IMR-90 (cell line): ENCODE data around the gene SORCS1. TPM values are rescaled to one million over a fixed set of nuclear protein-coding genes. Genes with fewer than 3 reads are reported as not detected.

Experiments used
- ATAC-seq: fragments of 200-7000 bp; cut with Tn5 transposase; 2 replicates; pipeline ENCODE4 v1.9.1; 2020; ENCODE audit warnings: low read depth, mild to moderate bottlenecking, moderate library complexity
- BruUV-seq: library from RNA; stranded (reverse); fragments of 400-500 nt; replicated peaks from 2 replicates; lab custom pipeline; 2021; lab: Mats Ljungman, UMichigan
- CTCF ChIA-PET: fragments of 300-600 bp; formaldehyde crosslinking; extraction: SDS; loops from one replicate; lab custom pipeline; 2021; ENCODE audit warnings: antibody characterized with exemption; lab: Yijun Ruan, JAX
- POLR2A ChIA-PET: fragments of 300-600 bp; sonication (Branson Sonifier 250); formaldehyde crosslinking; loops from one replicate; lab custom pipeline; 2022; ENCODE audit warnings: antibody characterized with exemption; ENCODE audit not compliant: unreplicated experiment; lab: Charles Lee
- DNase-seq: peaks from one replicate; pipeline ENCODE4 v3.0.0; 2013
- H2AFZ ChIP-seq: replicated peaks from 2 replicates; pipeline ENCODE3; 2013; ENCODE audit warnings: low read length, mild to moderate bottlenecking; ENCODE audit not compliant: poor library complexity
- H2AK5ac ChIP-seq: 2 replicates; pipeline ENCODE4 v1.6.1; 2013; ENCODE audit warnings: low read depth, low read length, inconsistent platforms
- H2AK9ac ChIP-seq: replicated peaks from 2 replicates; pipeline ENCODE3; 2013; ENCODE audit warnings: mild to moderate bottlenecking, low read depth, low read length, moderate library complexity; ENCODE audit not compliant: poor library complexity
- H2BK120ac ChIP-seq: 2 replicates; pipeline ENCODE4 v1.6.1; 2013; ENCODE audit warnings: low read depth, low read length, inconsistent platforms
- H2BK15ac ChIP-seq: 3 replicates; pipeline ENCODE4 v1.6.1; 2013; ENCODE audit warnings: low read depth, low read length, inconsistent platforms
- H2BK20ac ChIP-seq: 2 replicates; pipeline ENCODE4 v1.6.1; 2013; ENCODE audit warnings: low read depth, mild to moderate bottlenecking, inconsistent platforms, low read length, moderate library complexity
- H2BK5ac ChIP-seq: 2 replicates; pipeline ENCODE4 v1.6.1; 2013; ENCODE audit warnings: mild to moderate bottlenecking, low read depth, low read length, inconsistent platforms; ENCODE audit not compliant: poor library complexity, severe bottlenecking
- H3K14ac ChIP-seq: replicated peaks from 2 replicates; pipeline ENCODE4 v1.6.1; 2013; ENCODE audit warnings: low read depth, low read length, inconsistent platforms
- H3K18ac ChIP-seq: 2 replicates; pipeline ENCODE4 v1.6.1; 2013; ENCODE audit warnings: low read depth, low read length, control low read depth
- H3K23ac ChIP-seq: 2 replicates; pipeline ENCODE4 v1.6.1; 2013; ENCODE audit warnings: low read depth, low read length, inconsistent platforms
- H3K27ac ChIP-seq: 2 replicates; pipeline ENCODE4 v1.5.1; 2013; ENCODE audit warnings: mild to moderate bottlenecking, control low read depth, low read length; ENCODE audit not compliant: insufficient read depth
- H3K27me3 ChIP-seq: 2 replicates; pipeline ENCODE4 v1.6.1; 2013; ENCODE audit warnings: low read length; ENCODE audit not compliant: control insufficient read depth, insufficient read depth
- H3K36me3 ChIP-seq: 2 replicates; pipeline ENCODE4 v1.6.1; 2013; ENCODE audit warnings: low read length, mixed read lengths; ENCODE audit not compliant: control insufficient read depth, insufficient read depth
- H3K4ac ChIP-seq: 2 replicates; pipeline ENCODE4 v1.6.1; 2013; ENCODE audit warnings: low read depth, low read length, inconsistent platforms
- H3K4me1 ChIP-seq: 2 replicates; pipeline ENCODE4 v1.6.1; 2013; ENCODE audit warnings: low read length, mixed read lengths; ENCODE audit not compliant: control insufficient read depth, insufficient read depth
- H3K4me2 ChIP-seq: 2 replicates; pipeline ENCODE4 v1.6.1; 2013; ENCODE audit warnings: low read depth, mild to moderate bottlenecking, control low read depth, low read length, moderate library complexity
- H3K4me3 ChIP-seq: 2 replicates; pipeline ENCODE4 v1.5.1; 2013; ENCODE audit warnings: low read depth, mild to moderate bottlenecking, control low read depth, low read length, moderate library complexity; ENCODE audit not compliant: insufficient read depth
- H3K56ac ChIP-seq: 2 replicates; pipeline ENCODE4 v1.6.1; 2013; ENCODE audit warnings: low read length, inconsistent platforms; ENCODE audit not compliant: insufficient read depth; ENCODE audit errors: extremely low read depth
- H3K79me1 ChIP-seq, 2 experiments: 2 replicates each; pipeline ENCODE4 v1.6.1; 2013; ENCODE audit warnings: low read length in 2 of 2, inconsistent platforms in 1 of 2, low read depth in 1 of 2
- H3K9ac ChIP-seq: 2 replicates; pipeline ENCODE4 v1.6.1; 2013; ENCODE audit warnings: low read depth, low read length, control low read depth
- H3K9me1 ChIP-seq: 2 replicates; pipeline ENCODE4 v1.6.1; 2013; ENCODE audit warnings: low read length, inconsistent platforms; ENCODE audit not compliant: insufficient read depth
- H3K9me3 ChIP-seq: 2 replicates; pipeline ENCODE4 v1.6.1; 2013; ENCODE audit warnings: low read length; ENCODE audit not compliant: control insufficient read depth, insufficient read depth
- H4K20me1 ChIP-seq: 2 replicates; pipeline ENCODE4 v1.6.1; 2013; ENCODE audit warnings: low read length, inconsistent platforms; ENCODE audit not compliant: insufficient read depth
- H4K5ac ChIP-seq: 2 replicates; pipeline ENCODE4 v1.6.1; 2013; ENCODE audit warnings: mild to moderate bottlenecking, low read depth, low read length, control low read depth
- H4K8ac ChIP-seq, 2 experiments: 2 replicates each; pipeline ENCODE4 v1.6.1; 2013; ENCODE audit warnings: low read depth in 2 of 2, low read length in 2 of 2, control low read depth in 1 of 2, inconsistent platforms in 1 of 2
- H4K91ac ChIP-seq: 2 replicates; pipeline ENCODE4 v1.6.1; 2013; ENCODE audit warnings: low read depth, low read length, inconsistent platforms; ENCODE audit not compliant: insufficient read depth
- CEBPB ChIP-seq: IDR thresholded peaks from 2 replicates; pipeline ENCODE4 v1.6.1; 2012; ENCODE audit warnings: low read depth, low read length, improper control_type of control experiment
- CHD1 ChIP-seq: IDR thresholded peaks from 2 replicates; pipeline ENCODE4 v1.6.1; 2012; ENCODE audit warnings: low read depth, low read length, improper control_type of control experiment
- MAZ ChIP-seq: IDR thresholded peaks from 2 replicates; pipeline ENCODE4 v1.6.1; 2012; ENCODE audit warnings: low read depth, mild to moderate bottlenecking, low read length, improper control_type of control experiment, moderate library complexity, borderline replicate concordance
- NFE2L2 ChIP-seq: fragments of 150-350 bp; IDR thresholded peaks from 2 replicates; pipeline ENCODE4 v1.6.1; 2016; ENCODE audit warnings: low read depth, mild to moderate bottlenecking, low read length
- RAD21 ChIP-seq: IDR thresholded peaks from 2 replicates; pipeline ENCODE4 v1.6.1; 2012; ENCODE audit warnings: low read length, improper control_type of control experiment
- SMC3 ChIP-seq: fragments of 150-350 bp; IDR thresholded peaks from 2 replicates; pipeline ENCODE4 v1.6.1; 2016; ENCODE audit warnings: low read depth, mild to moderate bottlenecking, antibody characterized with exemption, low read length, moderate library complexity
- USF2 ChIP-seq: fragments of 150-350 bp; IDR thresholded peaks from 2 replicates; pipeline ENCODE4 v1.6.1; 2017; ENCODE audit warnings: mild to moderate bottlenecking, antibody characterized with exemption, low read length, low read depth
- whole genome bisulfite sequencing, 2 experiments: methylation state at CpG; one replicate each; pipeline versions ENCODE4 v1.1.5 to v1.1.7; 2013; ENCODE audit warnings: missing lambda C conversion rate in 2 of 2; ENCODE audit not compliant: insufficient read length in 1 of 2; ENCODE audit errors: extremely low coverage in 2 of 2; 5-methylcytosine and 5-hydroxymethylcytosine counted together
- dilution Hi-C: fragments of 300-500 bp; cut with HindIII; formaldehyde crosslinking; loops from one replicate; pipeline ENCODE4 v1.14.3; 2018; ENCODE audit warnings: low sequenced_read_pairs; ENCODE audit not compliant: unreplicated experiment
- in situ Hi-C: fragments of 300-500 bp; cut with MboI; formaldehyde crosslinking; loops from 3 replicates; pipeline ENCODE4 v1.14.3; 2019; ENCODE audit warnings: low sequenced_read_pairs, inconsistent platforms, mixed read lengths
- intact Hi-C: fragments of 100-400 bp; cut with micrococcal nuclease; formaldehyde crosslinking; loops from 2 replicates; pipeline ENCODE4 v1.10.0; 2022
- polyA plus RNA-seq, 3 experiments: library from polyadenylated mRNA; depleted of rRNA; stranded (reverse); fragments of >200 nt; gene quantifications; 2 replicates each; pipeline ENCODE4 v1.2.3, GENCODE V29; 2012; ENCODE audit warnings: low replicate concordance in 1 of 3
- total RNA-seq: library from RNA; depleted of rRNA; stranded (reverse); fragments of >200 nt; gene quantifications from 2 replicates; pipeline ENCODE4 v1.2.3, GENCODE V29; 2012
- TF ChIP-seq, protein P1 (sequence below): conservative IDR thresholded peaks from 2 replicates; pipeline ENCODE4 v1.5.1; 2012; ENCODE audit warnings: mild to moderate bottlenecking, low read depth, low read length, improper control_type of control experiment
- TF ChIP-seq, protein P2 (sequence below): fragments of 150-350 bp; IDR thresholded peaks from 2 replicates; pipeline ENCODE4 v1.6.1; 2016; ENCODE audit warnings: low read depth, mild to moderate bottlenecking, low read length, moderate library complexity, borderline replicate concordance

SORCS1 gene
- total and polyA plus RNA-seq, 2 of the 4 experiments (the other 2 are of a cell fraction): under 0.01 TPM; not detected in 1

DNA sequence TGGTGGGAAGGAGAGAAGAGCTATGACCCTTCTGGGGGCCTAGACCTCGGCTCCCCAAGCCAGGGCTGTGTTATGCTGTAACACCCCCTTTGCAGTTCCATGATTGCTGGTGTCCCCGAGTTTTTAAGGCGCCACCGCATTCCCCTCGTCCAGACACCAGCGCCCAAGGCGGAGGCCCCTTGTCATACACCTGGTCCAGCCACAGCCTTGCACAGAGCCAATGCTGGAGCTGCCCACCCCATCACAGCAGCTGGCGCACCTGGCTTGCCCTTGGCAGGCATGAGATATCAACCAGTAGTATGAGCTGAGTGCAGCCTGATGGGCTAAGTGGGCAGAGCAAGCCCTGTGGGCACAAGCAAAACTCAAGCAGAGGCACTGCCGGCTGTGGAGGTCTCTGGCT, 209.4 kb downstream of the SORCS1 start:
- Histone ChIP-seq H3K36me3 (no peaks in the 10 kb centered on the region), H3K56ac (no peak overlapping the region), H4K91ac (no peak overlapping the region), H3K4me2 (no peak overlapping the region), H3K9ac (no peak overlapping the region), H2BK20ac (no peak overlapping the region), H3K9me1 (no peaks in the 10 kb centered on the region), H3K79me1 (no peaks in the 10 kb centered on the region), H3K4ac (no peak overlapping the region), H4K8ac (no peak overlapping the region), H3K9me3 (peaks cover 22% of the 10 kb centered on the region), H3K4me1 (no peaks in the 10 kb centered on the region), H3K27me3 (no peaks in the 10 kb centered on the region), H3K23ac (no peak overlapping the region), H2BK120ac (no peak overlapping the region), H4K20me1 (no peaks in the 10 kb centered on the region), H3K14ac (no peak overlapping the region), H3K27ac (no peak overlapping the region), H2AFZ (no peak overlapping the region), H2AK9ac (no peak overlapping the region), H2BK15ac (no peak overlapping the region), H2BK5ac (no peak overlapping the region), H3K4me3 (no peak overlapping the region), H2AK5ac (no peak overlapping the region), H3K18ac (no peak overlapping the region), H4K5ac (no peak overlapping the region)
- no peak for TF ChIP-seq RAD21
- no peak for TF ChIP-seq USF2
- no peak for TF ChIP-seq CHD1
- no peak for TF ChIP-seq SMC3
- no peak for TF ChIP-seq MAZ
- no peak for TF ChIP-seq NFE2L2
- no peak for TF ChIP-seq CEBPB
- TF ChIP-seq, protein P1, sequence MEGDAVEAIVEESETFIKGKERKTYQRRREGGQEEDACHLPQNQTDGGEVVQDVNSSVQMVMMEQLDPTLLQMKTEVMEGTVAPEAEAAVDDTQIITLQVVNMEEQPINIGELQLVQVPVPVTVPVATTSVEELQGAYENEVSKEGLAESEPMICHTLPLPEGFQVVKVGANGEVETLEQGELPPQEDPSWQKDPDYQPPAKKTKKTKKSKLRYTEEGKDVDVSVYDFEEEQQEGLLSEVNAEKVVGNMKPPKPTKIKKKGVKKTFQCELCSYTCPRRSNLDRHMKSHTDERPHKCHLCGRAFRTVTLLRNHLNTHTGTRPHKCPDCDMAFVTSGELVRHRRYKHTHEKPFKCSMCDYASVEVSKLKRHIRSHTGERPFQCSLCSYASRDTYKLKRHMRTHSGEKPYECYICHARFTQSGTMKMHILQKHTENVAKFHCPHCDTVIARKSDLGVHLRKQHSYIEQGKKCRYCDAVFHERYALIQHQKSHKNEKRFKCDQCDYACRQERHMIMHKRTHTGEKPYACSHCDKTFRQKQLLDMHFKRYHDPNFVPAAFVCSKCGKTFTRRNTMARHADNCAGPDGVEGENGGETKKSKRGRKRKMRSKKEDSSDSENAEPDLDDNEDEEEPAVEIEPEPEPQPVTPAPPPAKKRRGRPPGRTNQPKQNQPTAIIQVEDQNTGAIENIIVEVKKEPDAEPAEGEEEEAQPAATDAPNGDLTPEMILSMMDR: no peak
- TF ChIP-seq, protein P2, sequence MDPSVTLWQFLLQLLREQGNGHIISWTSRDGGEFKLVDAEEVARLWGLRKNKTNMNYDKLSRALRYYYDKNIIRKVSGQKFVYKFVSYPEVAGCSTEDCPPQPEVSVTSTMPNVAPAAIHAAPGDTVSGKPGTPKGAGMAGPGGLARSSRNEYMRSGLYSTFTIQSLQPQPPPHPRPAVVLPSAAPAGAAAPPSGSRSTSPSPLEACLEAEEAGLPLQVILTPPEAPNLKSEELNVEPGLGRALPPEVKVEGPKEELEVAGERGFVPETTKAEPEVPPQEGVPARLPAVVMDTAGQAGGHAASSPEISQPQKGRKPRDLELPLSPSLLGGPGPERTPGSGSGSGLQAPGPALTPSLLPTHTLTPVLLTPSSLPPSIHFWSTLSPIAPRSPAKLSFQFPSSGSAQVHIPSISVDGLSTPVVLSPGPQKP: no peak
- WGBS, 2 experiments: no CpG with 5 or more reads among the region's 9 CpGs
- no TSS peak for BruUV-seq
- ATAC-seq (no peak), DNase-seq (no peak)
- dilution Hi-C loops (no loop called here), intact Hi-C loops (no loop called here), in situ Hi-C loops (no loop called here)
- CTCF ChIA-PET: no interaction called here
- POLR2A ChIA-PET: no interaction called here
